Memory B cell (primary cell): ENCODE measurements around the gene SEPTIN1.

Experiments used
- ATAC-seq: fragments of 150-1000 bp; cut with Tn5 transposase; 2 replicates; pipeline ENCODE4 v1.10.0; 2021; ENCODE audit warnings: low read depth, mild to moderate bottlenecking, moderate library complexity
- DNase-seq, 2 donors: peaks; one replicate each; pipeline ENCODE4 v3.0.0; 2022; ENCODE audit warnings: low spot score in 2 of 2
- H3K27ac Mint-ChIP-seq: one replicate; pipeline ENCODE4 v1.8.0; 2022; ENCODE audit warnings: mild to moderate bottlenecking, moderate library complexity, mixed read lengths
- H3K27me3 Mint-ChIP-seq: one replicate; pipeline ENCODE4 v1.8.0; 2022; ENCODE audit warnings: mixed read lengths
- H3K36me3 Mint-ChIP-seq: one replicate; pipeline ENCODE4 v1.8.0; 2022; ENCODE audit warnings: mild to moderate bottlenecking, mixed read lengths
- H3K4me1 Mint-ChIP-seq: one replicate; pipeline ENCODE4 v1.8.0; 2022; ENCODE audit warnings: mixed read lengths
- H3K4me3 Mint-ChIP-seq: one replicate; pipeline ENCODE4 v1.8.0; 2022; ENCODE audit warnings: mild to moderate bottlenecking, moderate library complexity, mixed read lengths
- H3K9me3 Mint-ChIP-seq: one replicate; pipeline ENCODE4 v1.8.0; 2022; ENCODE audit warnings: mixed read lengths

Gene SEPTIN1

DNA sequence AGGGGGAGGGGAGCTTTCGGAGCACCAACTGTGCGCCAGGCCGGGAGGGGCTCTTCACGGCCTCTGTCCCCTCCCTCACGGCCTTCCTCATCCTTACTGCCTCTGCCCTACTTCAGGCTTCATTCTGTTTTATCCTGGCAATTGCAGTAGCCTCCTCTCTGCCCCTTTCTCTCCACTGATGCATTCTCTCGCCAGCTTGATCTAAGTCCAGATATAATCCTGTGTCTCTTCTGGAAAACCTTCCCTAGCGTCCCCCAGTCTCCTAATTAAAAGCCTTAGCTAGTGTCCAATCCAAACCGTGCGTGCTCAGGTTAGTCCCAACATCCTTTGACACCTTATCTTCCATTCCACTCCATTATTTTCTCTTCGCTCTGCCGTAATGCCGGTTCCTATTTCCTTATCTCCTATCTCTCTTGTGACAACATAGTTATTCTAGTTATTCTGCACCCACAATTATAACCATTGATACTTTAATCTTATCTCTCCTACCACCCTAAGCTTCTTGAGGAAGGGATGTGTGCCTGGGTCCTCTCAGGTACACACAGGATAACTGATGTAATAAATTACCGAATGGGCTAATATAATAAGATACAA is 13.7 kb upstream of the SEPTIN1 start:
- Mint-ChIP-seq H3K27ac (peak overlapping the region; percentile 58), H3K4me3 (peak overlapping the region; percentile 81), H3K4me1 (peaks cover 16% of the 10 kb centered on the region), H3K36me3 (peaks cover 3% of the 10 kb centered on the region), H3K27me3 (no peaks in the 10 kb centered on the region), H3K9me3 (no peaks in the 10 kb centered on the region)
- DNase-seq (no peak), ATAC-seq (no peak)

DNA sequence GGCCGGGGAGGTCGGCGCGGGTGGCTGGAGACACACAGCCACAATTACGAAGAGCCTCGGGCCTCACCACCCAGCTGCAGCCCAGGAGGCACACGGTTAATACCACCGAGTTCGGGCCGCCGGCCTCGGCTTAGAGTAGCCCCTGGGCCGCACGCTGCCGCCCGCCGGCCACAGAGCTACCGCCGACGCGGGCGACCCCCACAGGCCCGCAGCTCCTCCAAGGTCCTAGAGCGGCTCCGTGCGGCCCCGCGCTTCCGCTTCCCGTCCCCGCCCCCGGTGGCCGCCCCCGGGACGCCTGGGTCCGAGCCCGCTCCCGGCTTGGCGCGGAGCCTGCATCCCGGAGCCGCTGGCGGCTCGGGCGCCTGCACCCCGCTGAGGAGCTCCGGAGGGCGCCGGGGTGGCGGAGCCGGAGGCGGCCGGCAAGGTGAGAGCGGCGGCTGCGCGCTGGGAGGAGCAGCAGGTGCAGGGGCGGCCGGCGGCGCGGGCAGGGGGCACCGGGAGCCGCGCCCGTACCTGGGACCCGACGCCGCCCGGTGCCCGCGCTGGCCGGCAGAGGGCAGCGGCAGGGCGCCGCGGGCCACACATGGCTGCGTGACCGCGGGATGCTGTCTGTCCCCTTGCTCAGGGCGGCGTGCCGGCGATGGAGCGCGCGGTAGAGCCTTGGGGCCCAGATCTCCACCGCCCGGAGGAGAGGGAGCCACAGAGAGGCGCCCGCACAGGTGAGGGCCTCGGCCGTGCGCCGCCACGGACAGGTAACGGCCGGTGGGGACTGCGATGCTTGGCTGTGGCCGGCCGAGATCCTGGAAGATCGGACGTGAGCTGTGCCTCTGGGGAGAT is 13.0 kb upstream of the SEPTIN1 start, which contains the start of gene ZNF48:
TSS of gene ZNF48 (plus strand) at position 266 of the 837 bp plus-strand sequence. CDS start at position 641, 375 bp downstream.
- ATAC-seq (peak; percentile 93), DNase-seq (peak; percentile 61 to 69)
- peak within 1 kb of the TSS; percentile 83 for H3K27ac Mint-ChIP-seq
- H3K27me3 Mint-ChIP-seq: no peaks in the 10 kb centered on the region
- H3K36me3 Mint-ChIP-seq: peaks cover 3% of the 10 kb centered on the region
- no peaks in the 10 kb centered on the region for H3K9me3 Mint-ChIP-seq
- peak within 1 kb of the TSS; percentile 81 for H3K4me3 Mint-ChIP-seq
- H3K4me1 Mint-ChIP-seq: peaks cover 16% of the 10 kb centered on the region

DNA sequence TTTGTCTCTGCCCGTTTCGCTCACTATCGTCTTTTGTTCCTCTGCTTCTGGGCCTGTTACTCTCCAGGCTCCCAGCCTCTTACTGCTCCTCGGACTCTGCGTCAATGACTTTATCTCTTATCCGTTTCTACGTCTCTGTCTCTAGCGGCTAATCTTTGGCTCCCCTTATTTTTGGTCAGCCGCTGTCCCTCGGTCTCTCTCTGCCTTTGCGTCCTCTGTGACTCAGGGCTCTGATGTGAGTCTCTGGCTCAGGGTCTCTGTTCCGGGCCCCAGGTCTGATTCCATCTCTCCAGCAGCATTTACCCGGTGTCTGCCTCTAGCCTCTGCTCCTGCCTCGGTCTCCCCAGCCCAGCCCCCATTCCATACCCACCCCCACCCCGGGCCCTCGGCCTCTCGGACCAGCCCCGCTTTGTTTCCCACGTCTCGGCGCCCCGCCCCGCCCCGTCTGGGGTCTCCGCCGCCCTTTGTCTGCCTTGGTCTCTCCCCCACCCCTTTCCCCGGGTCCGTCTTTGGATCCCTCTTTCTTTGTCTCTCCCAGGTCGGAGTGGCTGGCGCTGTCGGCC is 12.3 kb upstream of the SEPTIN1 start:
- no peaks in the 10 kb centered on the region for H3K9me3 Mint-ChIP-seq
- ATAC-seq: no peak
- peak overlapping the region; percentile 83 for H3K27ac Mint-ChIP-seq
- H3K36me3 Mint-ChIP-seq: peaks cover 3% of the 10 kb centered on the region
- peak overlapping the region; percentile 81 for H3K4me3 Mint-ChIP-seq
- H3K27me3 Mint-ChIP-seq: no peaks in the 10 kb centered on the region
- H3K4me1 Mint-ChIP-seq: peaks cover 16% of the 10 kb centered on the region
- no peak for DNase-seq

DNA sequence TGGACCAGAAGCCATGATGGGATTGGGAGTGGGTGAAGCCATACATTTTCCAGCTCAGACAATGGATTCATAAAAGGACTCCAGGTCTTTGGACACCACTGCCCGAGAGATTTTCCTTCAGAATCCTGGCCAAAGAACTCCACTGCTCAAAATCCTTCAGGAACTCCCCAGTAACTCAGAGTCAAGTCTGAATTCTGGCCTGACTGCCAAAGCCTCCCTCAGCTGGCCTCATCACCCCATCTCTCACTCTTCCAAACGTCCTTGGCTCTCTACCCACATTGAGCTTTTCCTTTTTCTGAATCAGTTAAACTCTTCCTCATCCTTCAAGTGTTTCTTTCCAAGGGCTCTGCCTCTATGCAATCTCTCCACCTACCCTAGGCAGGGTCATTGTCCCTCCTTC is 1.2 kb upstream of the SEPTIN1 start:
- H3K36me3 Mint-ChIP-seq: peaks cover 3% of the 10 kb centered on the region
- peak overlapping the region; percentile 91 for H3K27ac Mint-ChIP-seq
- H3K4me1 Mint-ChIP-seq: peaks cover 24% of the 10 kb centered on the region
- DNase-seq: no peak
- no peaks in the 10 kb centered on the region for H3K27me3 Mint-ChIP-seq
- H3K4me3 Mint-ChIP-seq: peak overlapping the region; percentile 35
- ATAC-seq: no peak
- no peaks in the 10 kb centered on the region for H3K9me3 Mint-ChIP-seq

DNA sequence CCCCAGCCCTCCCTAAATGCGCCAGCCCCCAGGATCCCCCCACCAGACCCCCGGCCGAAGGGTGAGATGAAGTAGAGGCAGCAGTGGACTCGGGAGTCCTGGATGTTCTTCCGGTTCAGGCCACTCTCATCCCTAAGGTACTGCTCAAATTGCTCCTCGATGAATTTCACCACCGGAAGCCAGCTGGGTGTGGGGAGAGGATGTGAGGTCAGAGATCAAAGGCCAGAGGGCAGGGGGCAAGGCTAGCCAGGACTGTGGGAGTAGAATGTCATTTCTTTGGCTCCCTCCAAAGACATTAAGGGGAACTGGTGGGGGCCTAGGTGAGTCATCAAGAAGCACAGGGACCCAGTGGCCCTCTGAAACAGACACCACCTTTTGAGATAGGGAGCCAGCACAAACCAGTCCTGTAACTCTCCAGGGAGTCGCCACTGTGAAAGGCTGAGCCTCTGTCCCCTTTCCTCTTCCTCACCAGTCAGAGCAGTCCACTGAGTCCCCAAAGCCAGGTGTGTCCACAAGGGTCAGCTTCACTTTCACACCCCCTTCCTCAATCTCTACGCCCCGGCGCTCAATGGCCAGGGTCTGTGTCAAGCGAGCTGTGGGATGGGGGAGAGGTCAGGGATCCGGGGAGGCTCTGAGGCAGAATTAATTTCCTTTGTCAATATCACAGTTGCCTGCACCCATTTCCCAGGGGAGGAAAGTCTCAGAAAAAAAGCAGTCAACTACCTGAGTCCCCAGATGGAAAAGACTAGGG is 895 bp downstream of the SEPTIN1 start:
- peaks cover 5% of the 10 kb centered on the region for H3K36me3 Mint-ChIP-seq
- no peak for DNase-seq
- H3K27ac Mint-ChIP-seq: peak overlapping the region; percentile 91
- ATAC-seq: no peak
- H3K4me1 Mint-ChIP-seq: peaks cover 31% of the 10 kb centered on the region
- H3K27me3 Mint-ChIP-seq: no peaks in the 10 kb centered on the region
- H3K4me3 Mint-ChIP-seq: peak overlapping the region; percentile 90
- H3K9me3 Mint-ChIP-seq: no peaks in the 10 kb centered on the region

DNA sequence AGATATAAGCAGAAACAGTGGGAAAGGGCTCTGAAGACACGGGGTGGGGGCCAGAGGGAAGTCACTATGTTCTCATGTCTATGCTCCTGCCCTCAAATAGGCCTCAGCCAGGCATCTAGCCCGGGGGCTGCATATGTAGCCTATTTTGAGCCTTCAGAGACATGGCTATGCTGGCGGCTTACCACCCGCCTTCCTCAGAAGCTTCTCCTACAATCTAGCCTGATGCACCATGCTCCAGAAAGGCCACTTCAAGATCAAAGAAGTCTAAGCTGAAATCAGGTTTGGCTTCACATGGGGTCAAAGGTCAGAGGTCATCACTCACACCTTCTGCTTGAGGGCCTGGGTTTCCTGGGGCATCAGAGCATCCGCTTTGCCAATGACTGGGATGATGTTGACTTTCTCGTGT is 1.6 kb downstream of the SEPTIN1 start:
- peaks cover 31% of the 10 kb centered on the region for H3K4me1 Mint-ChIP-seq
- peak overlapping the region; percentile 91 for H3K27ac Mint-ChIP-seq
- no peaks in the 10 kb centered on the region for H3K27me3 Mint-ChIP-seq
- ATAC-seq (no peak), DNase-seq (no peak)
- H3K4me3 Mint-ChIP-seq: peak overlapping the region; percentile 32
- H3K9me3 Mint-ChIP-seq: no peaks in the 10 kb centered on the region
- peaks cover 5% of the 10 kb centered on the region for H3K36me3 Mint-ChIP-seq

DNA sequence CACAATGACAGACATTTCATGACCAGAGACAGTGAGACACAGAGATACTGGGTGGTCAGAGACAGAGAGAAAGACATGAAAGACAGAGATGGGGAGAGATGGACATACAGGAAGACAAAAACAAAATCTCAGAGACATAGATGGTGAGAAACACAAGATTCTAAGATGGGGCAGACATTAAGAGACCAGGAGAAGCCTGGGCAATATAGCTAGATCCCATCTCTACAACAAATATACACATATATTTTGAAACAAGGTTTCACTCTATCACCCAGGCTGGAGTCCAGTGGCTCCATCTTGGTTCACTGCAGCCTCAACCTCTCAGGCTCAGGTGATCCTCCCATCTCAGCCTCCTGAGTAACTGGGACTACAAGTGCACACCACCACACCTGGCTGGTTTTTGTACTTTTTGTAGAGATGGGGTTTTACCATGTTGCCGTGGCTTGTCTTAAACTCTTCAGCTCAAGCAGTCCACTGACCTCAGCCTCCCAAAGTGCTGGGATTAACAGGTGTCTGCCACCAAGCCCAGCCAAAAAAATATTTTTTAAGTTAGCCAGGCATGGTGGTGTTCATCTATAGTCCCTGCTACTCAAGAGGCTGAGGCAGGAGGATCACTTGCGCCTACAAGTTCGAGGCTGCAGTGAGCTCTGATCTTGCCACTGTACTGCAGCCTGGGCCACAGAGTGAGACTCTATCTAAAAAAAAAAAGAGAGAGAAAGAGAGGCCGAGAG is 2.1 kb downstream of the SEPTIN1 start:
- no peak for ATAC-seq
- Mint-ChIP-seq H3K27ac (peak overlapping the region; percentile 98), H3K9me3 (no peaks in the 10 kb centered on the region), H3K27me3 (no peaks in the 10 kb centered on the region), H3K4me3 (peak overlapping the region; percentile 97), H3K36me3 (peaks cover 5% of the 10 kb centered on the region), H3K4me1 (peaks cover 31% of the 10 kb centered on the region)
- DNase-seq: no peak

DNA sequence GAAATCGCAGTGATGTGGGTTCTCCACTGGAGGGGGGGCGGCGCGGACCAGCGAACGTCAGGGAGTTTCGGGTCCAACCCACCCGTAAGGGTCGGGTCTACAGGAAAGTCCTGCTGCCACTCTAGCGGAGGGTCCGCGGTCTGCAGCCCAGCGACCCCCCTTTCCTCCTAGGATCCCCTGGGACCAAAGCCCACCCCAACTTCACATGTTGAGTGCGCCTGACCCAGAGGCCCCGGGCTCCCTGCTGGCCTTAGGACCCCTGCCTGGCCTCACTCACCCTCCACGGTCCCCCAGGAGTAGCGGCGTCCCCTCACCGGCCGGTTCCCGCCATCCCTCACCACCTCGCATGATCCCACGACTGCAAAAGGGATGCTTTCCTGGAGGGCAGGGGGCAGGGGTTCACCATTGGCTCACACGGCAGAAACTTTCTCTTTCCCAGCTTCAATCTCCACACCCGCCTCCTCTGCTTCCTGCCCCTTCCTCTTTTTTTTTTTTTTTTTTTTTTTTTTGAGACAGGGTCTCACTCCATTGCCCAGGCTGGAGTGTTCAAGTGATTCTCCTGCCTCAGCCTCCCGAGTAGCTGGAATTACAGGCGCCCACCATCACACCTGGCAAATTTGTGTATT is 3.1 kb downstream of the SEPTIN1 start:
- Mint-ChIP-seq H3K4me3 (peak overlapping the region; percentile 97), H3K27ac (peak overlapping the region; percentile 98), H3K27me3 (no peaks in the 10 kb centered on the region), H3K4me1 (peaks cover 31% of the 10 kb centered on the region), H3K36me3 (peaks cover 5% of the 10 kb centered on the region), H3K9me3 (no peaks in the 10 kb centered on the region)
- DNase-seq (peak in 1 of 2 donors; percentile 60), ATAC-seq (no peak)

DNA sequence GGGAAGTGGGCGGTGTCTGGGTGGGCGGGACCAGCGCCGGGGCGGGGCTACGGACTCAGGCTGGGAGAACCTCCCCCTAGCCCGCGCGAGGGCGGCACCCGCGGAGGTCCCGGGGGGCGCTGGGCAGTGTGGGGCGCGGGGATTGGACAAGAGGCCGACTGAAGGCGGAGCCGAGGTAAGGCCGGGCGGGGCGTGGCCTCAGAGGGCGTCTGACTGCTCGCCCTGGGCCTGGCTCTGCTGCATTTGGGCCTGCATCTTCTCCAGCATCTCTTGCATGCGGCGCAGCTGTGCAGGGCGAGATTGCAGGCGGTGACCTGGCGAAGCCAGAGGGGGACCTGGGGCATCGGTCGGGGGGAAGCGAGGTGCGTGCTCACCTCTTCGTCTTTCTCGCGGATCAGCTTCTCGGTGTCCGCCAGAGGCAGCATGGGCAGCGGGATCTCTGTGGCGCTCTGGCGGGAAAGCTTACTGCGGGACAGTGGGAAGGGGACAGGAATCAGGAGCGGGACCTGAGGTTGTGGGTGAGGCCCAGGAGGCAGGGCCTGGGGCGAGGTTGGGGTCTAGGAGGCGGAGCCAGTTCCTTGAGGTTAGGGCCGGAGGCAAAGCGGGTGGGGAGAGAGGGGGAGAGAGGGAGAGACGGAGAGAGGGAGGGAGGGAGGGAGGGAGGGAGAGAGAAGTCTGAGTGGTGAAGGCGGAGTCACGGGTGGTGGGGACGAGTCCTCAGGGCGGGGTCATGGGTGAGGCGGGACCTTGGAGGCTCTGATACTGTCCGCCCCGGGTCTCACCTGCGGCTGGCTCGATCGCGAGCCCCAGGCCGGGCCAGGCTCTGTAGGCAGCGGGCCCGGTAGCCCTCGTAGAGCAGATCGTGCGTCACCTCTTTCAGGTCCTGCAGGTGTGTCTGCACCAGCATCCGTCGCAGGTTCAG is 3.9 kb downstream of the SEPTIN1 start:
- Mint-ChIP-seq H3K4me3 (peak overlapping the region; percentile 97), H3K4me1 (peaks cover 28% of the 10 kb centered on the region), H3K36me3 (peaks cover 5% of the 10 kb centered on the region), H3K9me3 (no peaks in the 10 kb centered on the region), H3K27ac (peak overlapping the region; percentile 98), H3K27me3 (no peaks in the 10 kb centered on the region)
- ATAC-seq (peak; percentile 80), DNase-seq (peak; percentile 94 to 99)

DNA sequence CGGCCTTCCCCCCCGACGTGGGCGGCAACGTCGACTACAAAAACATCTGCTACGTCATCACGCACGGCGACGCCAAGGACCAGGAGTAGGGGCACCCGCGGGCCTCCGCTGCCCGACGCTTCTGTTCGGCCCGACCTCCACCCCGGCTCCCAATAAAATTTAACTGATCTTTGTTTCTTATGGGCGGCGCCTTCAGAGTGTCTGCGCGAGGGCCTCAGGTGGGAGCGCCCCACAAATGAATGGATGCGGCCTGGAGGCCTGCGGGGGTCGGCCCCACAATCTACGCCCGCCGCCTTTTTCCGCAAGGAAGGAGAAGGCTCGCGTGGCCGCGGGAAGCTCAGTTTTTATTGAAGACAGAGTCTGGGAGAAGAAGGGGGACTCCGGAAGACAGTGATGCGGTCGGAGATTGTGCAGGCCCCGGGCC is 4.5 kb downstream of the SEPTIN1 start:
- Mint-ChIP-seq H3K36me3 (peaks cover 5% of the 10 kb centered on the region), H3K4me3 (peak overlapping the region; percentile 97), H3K9me3 (no peaks in the 10 kb centered on the region), H3K27me3 (no peaks in the 10 kb centered on the region), H3K27ac (peak overlapping the region; percentile 98), H3K4me1 (peaks cover 26% of the 10 kb centered on the region)
- DNase-seq (peak; percentile 84 to 85), ATAC-seq (peak; percentile 48)

DNA sequence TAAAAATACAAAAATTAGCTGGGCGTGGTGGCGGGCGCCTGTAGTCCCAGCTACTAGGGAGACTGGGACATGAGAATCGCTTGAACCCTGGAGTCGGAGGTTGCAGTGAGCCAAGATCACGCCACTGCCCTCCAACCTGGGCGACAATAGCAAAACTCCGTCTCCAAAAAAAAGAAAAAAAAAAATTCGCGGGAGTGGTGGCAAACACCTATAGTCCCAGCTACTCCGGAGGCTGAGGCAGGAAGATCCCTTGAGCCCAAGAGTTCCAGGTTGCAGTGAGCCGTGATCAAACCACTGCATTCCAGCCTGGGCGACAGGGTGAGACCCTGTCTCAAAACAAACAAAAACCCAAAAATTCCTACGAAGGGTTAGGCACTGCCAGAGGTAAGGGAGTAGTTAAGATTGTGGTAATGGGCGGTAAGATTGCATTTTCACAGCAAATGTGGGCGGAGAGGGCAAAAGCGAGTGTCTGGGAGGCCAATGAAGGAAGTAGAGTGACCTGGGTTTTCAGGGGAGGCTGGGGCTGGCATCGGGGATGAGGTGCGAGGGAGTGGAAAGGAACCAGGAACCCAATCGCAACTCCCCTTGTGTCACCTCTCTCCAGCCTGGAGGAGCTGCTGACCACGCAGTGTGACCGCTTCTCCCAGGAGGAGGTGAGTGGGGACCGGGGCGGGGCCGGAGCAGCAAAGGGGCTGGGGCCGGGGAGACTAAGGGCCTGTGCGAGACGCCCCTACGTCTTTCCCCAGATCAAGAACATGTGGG is 5.1 kb downstream of the SEPTIN1 start:
- Mint-ChIP-seq H3K36me3 (peaks cover 5% of the 10 kb centered on the region), H3K4me1 (peaks cover 21% of the 10 kb centered on the region), H3K27ac (peak overlapping the region; percentile 98), H3K4me3 (peak overlapping the region; percentile 97), H3K27me3 (no peaks in the 10 kb centered on the region), H3K9me3 (no peaks in the 10 kb centered on the region)
- no peak for DNase-seq
- no peak for ATAC-seq
